Muscle of back (tissue), 11 donors: ENCODE measurements around the gene GLB1L. TPM values are rescaled to one million over a fixed set of nuclear protein-coding genes. Genes with fewer than 3 reads are reported as not detected.
A peak's percentile ranks its signal among the peaks of the same experiment; 100 is the strongest.

Experiments used
- DNase-seq, 3 donors: peaks; one replicate each; pipeline versions ENCODE4 v3.0.0 to v3.0.0-alpha.2; 2013
- polyA plus RNA-seq, 10 donors: library from polyadenylated mRNA; unstranded; fragments of 120-200 nt; gene quantifications; one replicate each; pipeline ENCODE4 v1.2.1, GENCODE V29; 2013; ENCODE audit not compliant: insufficient read length in 10 of 10

GLB1L gene
- polyA plus RNA-seq, 10 donors, result 4.7 to 7.7 (median 5.9) TPM

DNA sequence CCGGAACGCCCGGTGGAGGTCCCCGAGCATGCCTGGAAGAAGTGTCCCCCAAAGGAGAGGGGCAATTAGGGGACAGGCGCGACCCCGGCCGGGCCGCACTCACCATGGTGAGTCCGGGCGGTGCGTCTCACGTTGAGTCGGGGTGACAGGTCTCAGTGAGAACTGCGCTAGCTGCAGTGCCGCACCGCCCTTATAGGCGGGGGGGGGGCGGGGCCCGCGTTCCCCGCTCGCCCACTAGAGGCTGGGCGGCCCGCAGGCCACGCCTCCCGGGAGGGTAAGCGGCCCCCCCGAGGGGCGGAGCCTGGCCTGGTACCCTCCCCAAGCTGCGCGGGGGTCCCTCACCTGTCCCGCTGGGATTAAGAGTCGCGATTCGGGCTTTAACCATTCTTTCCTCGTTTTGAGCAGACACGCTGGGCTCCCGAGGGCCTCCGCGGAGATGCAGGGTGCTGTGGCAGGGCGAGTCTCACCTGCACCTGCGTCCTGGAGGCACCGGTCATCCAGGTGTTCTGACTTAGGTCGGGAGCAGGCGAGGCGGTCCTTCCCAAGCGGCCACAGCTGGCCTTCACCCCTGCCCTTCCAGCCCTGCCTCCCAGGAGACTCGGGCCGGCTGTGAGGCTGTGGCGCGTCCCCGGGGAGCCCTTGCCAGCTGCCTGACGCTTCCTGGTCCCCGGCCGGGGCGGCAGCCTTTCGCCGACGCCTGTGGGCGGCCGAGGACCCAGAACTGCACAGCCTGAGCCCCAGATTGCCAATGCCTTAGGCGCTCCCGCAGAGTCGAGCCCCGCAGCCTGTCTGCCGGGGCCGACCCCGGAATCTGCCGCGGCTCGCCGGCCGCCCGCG is 8.7 kb upstream of the GLB1L start, which contains the start of gene TUBA4A:
TSS of gene TUBA4A (minus strand) at position 166 of the 837 bp plus-strand sequence. CDS start at position 106, 60 bp downstream.
- peak in 2 of 3 donors; percentile 63 to 70 for DNase-seq

DNA sequence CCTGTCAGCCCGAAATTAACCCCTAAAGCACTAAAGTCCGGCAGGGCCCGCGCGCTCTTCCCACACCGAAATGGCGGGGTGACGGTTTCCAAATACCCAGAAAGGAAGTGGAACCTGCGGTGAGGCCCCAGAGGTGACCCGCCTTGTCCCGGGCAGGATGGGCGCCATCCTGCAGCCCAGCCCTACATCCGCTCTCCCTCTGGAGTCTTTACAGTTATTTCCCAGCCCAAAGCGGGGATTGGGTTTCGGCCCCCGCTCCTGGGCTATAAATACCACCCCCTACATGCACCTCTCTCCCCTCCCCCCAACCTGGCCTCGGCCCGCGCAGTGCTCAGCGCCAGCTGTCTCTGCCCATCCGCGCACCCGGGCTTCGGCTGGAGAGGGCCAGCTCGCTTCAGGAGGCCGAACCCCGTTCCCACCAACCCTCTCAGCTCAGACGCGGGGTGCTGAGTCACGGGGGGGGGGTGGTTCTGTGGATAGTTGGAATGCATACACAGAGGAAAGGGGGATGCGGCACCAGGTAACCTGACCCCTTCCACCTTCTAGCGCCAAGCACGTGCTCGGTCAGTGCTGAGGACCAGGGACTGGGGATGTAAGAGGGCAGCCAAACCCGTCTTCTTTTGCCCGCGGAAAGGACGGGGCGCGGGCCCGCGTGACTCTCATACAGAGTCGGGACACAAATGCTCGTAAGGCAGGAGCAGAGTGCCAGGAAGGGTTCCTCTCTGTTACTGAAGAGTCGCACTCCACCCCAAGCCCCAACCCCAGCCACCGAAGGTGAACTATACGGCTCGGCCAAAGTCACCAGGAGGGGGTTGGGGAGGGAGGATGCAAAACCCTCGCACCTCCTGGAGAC is 7.9 kb upstream of the GLB1L start, which contains the start of gene TUBA4B:
TSS of gene TUBA4B (plus strand) at position 344 of the 853 bp plus-strand sequence. CDS start at position 509, 165 bp downstream.
- DNase-seq, result peak; percentile 52 to 59 (median 55)

DNA sequence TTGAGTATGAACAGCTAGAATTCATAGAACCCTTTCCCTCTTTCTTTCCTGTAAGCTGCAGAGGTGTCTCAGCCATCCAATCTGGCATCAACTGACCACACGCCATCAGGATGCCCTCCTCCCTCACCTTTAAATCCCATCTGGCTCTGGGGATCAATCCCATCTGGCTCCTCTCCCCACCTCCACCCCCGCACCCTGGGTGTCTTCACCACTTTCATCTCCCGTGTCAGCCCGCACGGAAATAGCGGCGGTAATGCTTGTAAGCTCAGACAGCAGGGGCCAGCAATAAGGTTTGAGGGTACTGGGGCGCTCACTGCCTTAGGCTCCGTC is 7.3 kb upstream of the GLB1L start:
- no peak for DNase-seq

DNA sequence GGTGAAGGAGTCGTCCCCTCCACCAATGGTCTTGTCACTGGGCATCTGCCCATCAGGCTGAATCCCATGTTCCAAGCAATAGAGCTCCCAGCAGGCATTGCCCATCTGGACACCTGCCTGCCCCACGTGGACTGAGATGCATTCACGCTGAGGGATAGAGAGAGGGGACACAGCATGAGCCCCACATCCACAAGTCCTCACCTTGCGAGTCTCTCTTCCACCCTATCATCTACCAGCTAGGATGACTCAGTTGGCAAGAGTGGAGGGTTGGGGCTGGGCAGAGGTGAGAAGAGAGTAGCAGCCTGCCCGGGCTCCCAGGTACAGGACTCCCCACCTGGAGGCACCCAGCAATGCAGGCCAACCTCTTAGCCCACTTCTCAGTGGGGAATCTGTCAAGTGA is 6.8 kb upstream of the GLB1L start:
- DNase-seq, result no peak

DNA sequence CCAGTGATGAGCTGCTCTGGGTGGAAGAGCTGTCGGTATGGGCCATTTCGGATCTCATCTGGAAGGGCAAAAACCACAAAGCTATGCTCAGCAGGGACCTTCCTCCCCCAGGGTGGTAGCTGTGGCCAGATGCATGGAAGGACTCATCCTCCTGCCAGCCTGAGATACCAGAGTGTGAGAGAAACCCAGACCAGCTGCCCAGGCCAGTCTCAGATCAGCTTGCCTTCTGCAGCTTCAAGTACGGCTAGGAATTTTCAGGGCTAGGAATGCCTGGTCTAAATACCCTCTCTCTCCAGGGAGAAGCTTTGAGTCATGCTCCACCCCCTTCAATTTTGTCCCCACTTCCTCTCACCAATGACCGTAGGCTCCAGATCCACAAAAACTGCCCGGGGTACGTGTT is 6.4 kb upstream of the GLB1L start:
- no peak for DNase-seq

DNA sequence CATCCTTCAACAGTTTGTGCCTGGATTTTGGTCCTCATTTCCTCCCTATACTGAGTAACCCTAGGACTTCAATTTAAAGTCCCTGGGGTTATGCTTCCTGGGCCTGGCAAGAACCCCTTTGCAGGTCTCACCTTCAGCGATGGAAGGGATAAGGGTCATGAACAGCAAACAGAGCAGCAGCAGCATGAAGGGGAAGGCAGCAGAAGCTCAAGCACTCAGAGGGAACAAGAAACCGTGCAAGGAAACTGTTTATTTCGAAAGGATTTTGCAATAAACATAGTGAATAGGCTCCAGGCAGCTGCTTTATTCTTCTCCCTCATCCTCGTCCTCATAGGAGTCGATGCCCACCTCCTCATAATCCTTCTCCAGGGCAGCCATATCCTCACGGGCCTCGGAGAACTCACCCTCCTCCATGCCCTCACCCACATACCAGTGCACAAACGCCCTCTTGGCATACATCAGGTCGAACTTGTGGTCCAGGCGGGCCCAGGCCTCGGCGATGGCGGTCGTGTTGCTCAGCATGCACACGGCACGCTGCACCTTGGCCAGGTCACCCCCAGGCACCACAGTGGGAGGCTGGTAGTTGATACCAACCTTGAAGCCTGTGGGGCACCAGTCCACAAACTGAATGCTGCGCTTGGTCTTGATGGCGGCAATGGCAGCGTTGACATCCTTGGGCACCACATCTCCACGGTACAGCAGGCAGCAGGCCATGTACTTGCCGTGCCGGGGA is 5.0 kb upstream of the GLB1L start:
- DNase-seq, result no peak

DNA sequence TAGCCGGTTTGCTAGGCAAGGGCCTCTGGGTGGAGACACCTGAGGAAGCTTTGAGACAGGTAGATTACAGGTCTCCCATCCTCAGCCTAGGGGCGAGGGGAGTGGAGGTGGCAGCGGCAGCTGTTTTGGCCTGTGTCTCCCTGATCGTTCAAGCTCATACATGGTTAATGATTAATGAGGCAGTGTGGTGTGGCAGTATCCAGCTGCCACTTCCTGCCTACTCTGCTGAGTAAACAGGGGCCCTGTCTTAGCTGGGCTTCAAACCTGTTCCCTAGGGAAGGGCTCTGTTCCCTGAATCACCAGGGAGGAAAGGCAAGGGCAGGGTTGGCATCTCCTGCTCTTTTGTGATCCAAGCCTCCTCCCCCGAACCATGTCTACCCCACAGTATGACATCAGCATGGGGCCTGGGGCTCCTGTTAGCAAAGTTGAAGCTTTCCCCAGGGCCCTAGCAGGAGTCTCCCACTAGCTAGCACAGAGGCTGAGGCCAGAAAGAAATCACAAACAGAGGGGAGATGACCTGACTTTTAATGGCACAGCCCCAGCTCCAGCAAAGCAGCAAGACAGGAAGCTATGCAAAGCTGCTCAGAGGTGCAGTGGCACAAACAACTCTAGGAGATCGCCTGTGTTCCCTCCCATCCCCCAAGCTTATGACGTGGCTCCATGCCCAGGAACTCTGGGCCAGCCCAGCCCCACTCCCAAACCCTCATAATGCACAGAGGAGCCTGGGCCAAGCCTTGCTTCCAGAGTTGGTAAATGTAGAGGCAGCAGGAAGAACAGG is 4.1 kb upstream of the GLB1L start:
- DNase-seq, result peak; percentile 42 to 59 (median 51)

DNA sequence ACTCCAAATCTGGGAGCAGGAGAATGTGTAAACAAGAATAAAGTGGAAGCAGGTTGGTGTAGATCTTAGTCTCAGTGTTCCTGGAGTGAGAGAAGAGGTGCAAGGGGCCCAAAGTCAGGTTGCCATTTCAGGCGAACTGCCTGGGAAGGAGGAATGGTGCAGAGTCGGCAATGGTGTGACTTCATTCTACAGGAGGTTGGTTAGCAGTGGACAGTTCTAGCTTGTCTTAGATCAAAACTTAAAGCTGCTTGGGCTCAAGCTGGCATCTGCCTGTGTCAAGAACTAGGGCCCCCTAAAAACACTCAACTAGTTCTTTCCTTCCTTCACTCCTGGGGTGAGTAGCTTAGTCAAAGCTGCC is 3.6 kb upstream of the GLB1L start:
- DNase-seq, result no peak

DNA sequence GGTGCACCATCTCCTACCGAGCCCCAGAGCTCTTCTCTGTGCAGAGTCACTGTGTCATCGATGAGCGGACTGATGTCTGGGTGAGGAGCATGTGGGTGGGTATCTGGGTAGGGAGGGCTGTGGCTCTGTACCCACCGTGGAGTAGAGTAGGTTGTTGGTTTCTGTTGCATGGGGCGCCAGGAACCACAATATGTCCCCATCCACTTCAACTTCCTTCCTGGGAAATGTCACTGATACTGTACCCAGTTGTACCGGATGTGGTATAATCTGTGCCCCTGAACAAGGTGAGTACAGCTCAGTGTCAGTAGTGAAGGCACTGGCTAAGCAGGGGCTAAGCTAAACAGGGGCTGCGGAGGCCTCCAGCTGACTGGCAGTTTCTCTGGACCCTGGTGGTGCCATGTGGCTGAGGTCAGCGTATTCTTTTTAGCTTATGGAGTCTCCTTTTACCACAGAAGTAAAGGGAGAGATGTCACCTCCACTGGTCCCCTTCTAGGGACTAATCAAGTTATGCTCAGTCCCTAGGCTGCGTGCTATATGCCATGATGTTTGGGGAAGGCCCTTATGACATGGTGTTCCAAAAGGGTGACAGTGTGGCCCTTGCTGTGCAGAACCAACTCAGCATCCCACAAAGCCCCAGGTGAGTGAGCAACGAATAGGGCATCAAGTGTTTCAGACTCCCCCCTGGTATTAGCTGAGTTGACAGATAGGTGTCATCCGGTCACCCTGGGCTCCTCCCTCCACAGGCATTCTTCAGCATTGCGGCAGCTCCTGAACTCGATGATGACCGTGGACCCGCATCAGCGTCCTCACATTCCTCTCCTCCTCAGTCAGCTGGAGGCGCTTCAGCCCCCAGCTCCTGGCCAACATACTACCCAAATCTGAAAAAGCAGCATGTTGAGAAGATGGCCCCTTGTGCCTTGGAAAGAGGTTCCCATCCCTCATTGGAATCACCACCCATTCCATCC is 2.7 kb upstream of the GLB1L start:
- DNase-seq, result no peak

DNA sequence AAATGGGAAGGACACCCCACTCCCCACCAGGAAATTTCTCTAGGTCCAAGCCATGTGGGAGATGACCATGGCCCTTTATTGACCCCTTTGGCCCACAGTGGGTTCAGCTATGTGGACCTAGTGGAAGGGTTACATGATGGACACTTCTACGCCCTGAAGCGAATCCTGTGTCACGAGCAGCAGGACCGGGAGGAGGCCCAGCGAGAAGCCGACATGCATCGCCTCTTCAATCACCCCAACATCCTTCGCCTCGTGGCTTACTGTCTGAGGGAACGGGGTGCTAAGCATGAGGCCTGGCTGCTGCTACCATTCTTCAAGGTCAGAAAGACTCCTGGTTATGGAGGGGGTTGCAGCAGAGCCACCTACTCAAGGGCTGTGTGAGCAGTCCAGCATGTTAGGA is 1.3 kb upstream of the GLB1L start:
- no peak for DNase-seq

DNA sequence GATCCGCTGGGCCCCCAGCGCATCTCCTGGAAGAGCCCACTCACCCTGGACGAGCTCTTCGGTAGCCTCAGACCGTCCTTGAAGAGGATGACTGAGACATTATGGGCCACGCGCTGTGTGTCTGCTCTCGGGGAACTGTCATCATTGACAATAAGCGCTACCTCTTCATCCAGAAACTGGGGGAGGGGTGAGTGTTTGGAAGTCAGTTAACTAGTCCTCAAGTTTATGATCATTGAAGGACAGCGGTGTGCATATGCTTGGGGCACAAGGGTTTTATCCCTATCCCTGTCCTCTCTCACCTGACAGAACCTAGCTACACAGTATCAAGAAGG is 621 bp upstream of the GLB1L start:
- no peak for DNase-seq

DNA sequence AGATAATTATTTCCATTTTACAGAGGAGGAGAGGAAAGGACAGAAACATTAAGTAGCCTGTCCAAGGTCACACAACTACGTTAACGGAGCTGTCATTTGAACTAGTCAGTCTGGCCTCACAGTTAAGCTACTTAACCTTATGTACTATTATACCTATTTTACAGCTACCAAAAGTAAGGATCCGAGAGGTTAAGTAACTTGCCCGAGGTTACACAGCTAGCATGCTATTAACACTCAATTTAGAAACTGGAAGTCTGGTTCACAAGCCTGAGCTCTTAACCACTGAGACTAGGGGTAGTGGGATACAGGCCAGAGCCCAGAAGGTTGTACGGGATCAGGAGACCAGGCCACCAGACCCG is 476 bp downstream of the GLB1L start:
- DNase-seq, result no peak

DNA sequence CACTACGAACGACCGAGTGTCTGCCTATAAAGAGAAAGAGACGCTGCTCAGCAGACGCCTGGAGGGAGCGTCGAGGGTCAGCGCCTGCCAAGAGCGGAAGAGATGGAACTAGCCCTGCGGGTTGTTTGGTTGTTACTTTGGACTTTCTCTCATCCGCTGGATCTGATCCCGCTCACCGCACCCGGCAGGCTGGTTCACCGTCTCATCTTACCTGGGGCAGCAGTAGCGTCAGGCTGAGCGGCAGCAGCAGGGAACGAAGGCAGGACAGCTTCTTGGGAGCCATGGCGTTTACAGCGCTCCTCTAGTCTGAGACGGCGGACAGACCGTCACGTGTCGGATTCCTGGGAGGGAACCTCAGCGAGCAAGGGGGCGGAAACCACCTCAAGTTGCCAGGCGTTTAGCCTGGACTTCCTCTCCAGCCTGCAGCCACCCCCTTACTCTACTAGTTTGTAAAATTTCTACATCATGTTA is 1.9 kb downstream of the GLB1L start:
- DNase-seq, result peak in 1 of 3 donors; percentile 64

DNA sequence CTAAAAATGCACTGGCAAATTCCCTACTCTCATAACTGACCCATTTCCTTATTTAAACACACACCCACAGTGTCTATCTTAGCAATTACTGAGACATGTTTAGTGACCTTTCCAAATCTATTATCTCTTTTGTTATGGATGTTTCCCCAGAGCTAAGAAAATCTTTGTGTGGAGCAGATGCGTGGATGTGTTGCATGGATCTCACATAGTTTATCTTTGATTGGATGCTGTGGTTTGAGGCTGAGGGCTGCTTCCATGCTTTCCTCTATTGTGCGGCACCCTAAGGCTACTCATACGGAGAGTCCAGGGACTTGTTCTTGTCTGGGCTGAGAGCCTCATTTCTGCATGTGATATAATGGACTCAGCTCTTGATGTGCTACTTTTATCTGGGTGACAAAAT is 10.9 kb downstream of the GLB1L start:
- DNase-seq, result no peak

DNA sequence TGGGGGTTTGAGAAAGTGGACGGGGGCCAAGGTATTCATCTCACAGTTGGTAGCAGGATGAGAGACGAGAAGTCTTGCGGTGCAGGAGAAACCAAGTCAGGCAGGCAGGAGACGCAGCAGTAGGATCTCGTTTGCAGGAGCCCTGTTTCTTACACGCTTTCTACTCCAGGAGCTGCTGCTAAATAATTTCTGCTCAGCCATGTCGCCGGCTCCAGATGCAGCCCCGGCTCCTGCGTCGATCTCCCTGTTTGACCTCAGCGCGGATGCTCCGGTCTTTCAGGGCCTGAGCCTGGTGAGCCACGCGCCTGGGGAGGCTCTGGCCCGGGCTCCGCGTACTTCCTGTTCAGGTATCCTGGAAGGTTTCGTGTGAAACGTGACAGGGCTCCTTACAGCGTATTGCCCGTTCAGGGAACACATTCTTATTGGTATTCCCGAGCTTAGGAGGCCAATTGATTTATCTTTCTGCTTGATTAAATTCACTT is 15.1 kb downstream of the GLB1L start:
- no peak for DNase-seq

DNA sequence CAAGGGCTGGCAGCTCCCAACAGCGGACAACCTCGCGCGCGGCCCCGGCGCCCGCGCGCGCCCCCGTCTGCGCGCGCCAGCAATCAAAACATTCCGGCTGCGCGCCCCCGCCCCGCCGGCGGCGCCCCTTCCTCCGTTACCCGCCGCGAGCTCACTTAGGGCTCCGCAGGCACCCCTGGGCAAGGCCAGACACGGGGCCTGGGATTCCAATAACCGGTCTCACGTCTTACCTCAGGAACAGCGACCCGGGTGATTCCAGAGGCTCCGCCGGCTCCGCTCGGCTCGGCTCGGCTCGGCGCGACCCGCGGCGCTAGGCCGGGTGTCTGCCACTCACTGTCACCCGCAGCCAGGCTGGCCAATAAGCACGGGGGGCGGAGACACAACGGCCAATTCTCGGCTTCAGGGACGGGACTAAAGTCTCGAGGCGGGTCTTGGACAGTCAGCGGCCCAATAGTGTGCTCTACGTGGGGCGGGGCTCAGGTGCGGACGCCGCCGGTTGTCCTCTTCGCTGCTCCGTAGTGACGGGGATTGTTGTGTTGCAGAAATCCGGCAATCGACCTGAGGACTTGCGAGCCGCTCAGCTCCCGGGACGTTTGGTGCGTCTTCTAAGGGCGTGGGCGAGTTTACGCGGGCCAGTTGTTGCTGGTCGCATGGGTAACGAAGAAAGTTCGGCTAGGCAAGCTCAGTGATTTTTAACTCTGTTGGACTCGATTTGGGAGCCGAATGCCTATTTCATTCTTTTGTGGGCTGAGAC is 15.8 kb downstream of the GLB1L start, which contains the start of the genes ANKZF1 and ATG9A:
TSS of gene ANKZF1 (plus strand) at position 502 of the 754 bp plus-strand sequence. CDS start 452 bp downstream, outside the sequence.
TSS of gene ATG9A (minus strand) at position 332 of the 754 bp plus-strand sequence. CDS start 1,612 bp downstream, outside the sequence.
- DNase-seq, result peak; percentile 97 to 99 (median 99)

DNA sequence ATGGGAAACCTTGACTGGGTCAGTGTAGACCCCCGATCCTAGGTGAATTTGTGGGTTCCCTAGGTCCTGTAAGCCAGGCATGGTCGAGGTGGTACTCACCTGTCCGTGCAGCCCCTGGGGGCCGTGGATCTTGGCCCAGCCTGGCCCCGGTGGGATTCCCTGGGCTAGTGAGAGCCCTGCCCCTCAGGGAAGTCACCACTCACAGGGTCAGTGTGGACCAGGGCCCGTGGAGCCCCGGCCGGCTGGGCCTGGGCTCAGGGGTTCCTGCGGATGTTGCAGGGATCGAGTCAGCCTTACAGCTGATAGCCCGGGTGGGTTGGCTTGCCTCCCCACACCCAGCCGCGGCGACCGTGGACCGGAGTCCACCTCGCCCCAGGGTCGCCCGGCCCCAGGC is 16.3 kb downstream of the GLB1L start:
- peak in 1 of 3 donors; percentile 32 for DNase-seq

DNA sequence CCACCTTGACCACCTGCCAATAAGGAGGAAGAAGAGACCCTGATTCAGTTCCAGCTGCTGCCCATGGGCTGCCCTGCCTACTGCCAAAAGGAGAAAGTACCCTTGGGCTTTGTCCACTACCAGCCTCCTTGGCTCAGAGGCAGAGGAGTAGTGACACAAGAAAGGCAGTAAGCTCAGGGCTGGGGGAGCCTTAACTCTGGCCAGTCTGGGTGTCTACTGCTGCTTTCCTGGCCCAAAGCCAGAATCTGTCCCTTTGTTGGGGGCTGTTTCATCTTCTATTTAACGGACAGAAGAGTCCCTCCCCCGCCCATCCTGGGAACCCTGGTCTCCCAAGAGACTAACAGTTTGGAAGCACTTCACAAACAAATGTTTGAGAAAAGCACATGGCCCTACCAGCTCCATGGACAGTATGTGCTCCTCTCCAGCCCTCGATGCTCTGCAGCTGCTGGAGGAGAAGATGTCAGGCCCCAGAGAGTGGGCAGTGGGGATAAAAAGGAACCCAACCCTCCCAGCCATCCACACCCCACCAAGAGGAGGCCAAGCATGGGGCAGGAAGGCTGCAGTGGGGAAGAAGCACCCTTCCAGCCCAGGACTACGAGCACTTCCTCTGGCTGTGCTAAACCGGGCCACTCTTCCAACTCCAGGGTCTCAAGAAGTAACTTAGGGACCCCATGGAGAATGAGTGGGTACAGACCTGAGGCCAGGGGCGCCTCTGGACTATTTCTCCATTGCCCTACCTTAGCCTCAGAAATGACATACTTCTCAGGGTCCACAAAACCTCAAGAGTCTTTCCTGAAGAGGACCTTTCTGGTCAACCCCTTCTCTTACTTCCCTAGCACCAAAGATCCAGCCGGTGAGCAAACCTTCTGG is 17.0 kb downstream of the GLB1L start:
- no peak for DNase-seq
